Choroid plexus epithelial cell (primary cell): Measurements from ENCODE around the gene PRIM2.
A peak's percentile ranks its signal among the peaks of the same experiment; 100 is the strongest.
"Not testable (repeated sequence)": the region's sequence is repeated elsewhere in the genome, so short reads cannot be mapped to it uniquely, and the experiment has no call there.

ENCODE experiments used
- DNase-seq: peaks from one replicate; pipeline ENCODE4 v3.0.0-alpha.2; 2010; ENCODE audit warnings: low read depth
- H3K4me3 ChIP-seq: 2 replicates; pipeline ENCODE4 v1.5.1; 2011; ENCODE audit warnings: low read depth, mild to moderate bottlenecking, control low read depth, low read length, moderate library complexity
- TF ChIP-seq, protein P1 (sequence below): conservative IDR thresholded peaks from 2 replicates; pipeline ENCODE4 v1.5.1; 2011; ENCODE audit warnings: low read depth, mild to moderate bottlenecking, control low read depth, inconsistent platforms, low read length, moderate library complexity

The PRIM2 gene

DNA sequence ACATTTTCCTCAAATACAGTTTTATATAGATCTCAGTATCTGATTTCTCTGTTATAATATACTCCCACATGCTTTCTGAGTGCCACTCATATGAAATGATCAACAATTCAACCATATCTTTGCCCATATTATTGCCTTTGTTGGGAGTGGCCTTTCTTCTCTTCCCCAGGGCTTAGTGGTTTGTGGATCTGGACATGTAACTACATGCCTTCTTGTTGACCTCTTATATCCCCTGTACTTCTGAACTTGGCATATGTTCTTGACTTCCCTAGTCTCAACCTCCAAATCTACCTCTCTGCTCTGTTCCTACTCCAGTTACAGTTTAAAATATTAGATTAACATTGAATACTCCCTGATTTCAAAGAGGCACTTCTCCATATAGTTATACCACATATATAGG lies 34.3 kb upstream of the PRIM2 start:
- TF ChIP-seq, protein P1, sequence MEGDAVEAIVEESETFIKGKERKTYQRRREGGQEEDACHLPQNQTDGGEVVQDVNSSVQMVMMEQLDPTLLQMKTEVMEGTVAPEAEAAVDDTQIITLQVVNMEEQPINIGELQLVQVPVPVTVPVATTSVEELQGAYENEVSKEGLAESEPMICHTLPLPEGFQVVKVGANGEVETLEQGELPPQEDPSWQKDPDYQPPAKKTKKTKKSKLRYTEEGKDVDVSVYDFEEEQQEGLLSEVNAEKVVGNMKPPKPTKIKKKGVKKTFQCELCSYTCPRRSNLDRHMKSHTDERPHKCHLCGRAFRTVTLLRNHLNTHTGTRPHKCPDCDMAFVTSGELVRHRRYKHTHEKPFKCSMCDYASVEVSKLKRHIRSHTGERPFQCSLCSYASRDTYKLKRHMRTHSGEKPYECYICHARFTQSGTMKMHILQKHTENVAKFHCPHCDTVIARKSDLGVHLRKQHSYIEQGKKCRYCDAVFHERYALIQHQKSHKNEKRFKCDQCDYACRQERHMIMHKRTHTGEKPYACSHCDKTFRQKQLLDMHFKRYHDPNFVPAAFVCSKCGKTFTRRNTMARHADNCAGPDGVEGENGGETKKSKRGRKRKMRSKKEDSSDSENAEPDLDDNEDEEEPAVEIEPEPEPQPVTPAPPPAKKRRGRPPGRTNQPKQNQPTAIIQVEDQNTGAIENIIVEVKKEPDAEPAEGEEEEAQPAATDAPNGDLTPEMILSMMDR = no peak
- DNase-seq = peak; percentile 13
- no peak overlapping the region for H3K4me3 ChIP-seq

DNA sequence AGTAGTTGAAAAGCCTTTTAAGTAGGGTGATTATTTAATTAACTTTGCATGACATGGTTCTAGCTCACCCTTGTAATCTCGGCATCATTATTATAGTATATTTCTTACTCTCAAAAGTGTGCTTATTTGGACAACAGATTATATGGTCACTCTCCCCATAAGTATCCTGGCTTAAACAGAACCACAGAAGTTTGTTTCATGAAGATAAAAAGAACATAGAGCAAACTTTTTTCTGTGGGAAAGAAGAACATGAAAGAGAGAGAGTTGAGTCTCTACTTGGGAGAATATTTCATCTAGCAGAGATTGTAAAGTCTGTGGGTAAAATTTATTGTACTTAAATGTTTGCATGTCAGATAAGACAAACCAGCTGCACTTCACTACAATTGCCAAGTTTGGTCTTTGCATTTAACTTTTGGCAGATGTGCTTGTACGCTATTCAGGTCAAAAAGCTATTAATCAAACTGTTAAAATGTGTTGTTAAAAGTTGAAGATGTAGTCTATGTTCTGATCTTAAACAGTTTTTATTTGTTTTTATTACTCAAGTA lies 33.4 kb upstream of the PRIM2 start:
- H3K4me3 ChIP-seq = no peak overlapping the region
- DNase-seq = peak; percentile 13
- TF ChIP-seq, protein P1 = no peak

DNA sequence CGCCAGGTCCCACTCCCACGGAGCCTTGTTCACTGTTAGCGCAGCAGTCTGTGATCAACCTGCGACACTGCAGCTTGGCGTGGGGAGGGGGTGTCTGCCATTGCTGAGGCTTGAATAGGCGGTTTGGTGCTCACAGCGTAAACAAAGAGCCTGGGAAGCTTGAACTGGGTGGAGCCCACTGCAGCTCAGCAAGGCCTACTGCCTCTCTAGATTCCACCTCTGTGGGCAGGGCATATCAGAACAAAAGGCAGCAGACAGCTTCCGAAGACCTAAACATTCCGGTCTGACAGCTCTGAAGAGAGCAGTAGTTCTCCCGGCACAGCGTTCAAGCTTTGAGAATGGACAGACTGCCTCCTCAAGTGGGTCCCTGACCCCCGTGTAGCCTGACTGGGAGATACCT lies 29.3 kb upstream of the PRIM2 start:
- H3K4me3 ChIP-seq, DNase-seq: not testable (repeated sequence)

DNA sequence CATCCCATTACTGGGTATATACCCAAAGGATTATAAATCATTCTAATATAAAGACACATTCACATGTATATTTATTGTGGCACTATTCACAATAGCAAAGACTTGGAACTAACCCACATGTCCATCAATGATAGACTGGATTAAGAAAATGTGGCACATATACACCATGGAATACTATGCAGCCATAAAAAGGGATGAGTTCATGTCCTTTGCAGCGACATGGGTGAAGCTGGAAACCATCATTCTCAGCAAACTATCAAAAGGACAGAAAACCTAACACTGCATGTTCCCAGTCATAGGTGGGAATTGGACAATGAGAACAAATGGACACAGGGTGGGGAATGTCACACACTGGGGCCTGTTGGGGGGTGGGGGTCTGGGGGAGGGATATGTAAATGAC lies 24.0 kb upstream of the PRIM2 start:
- not testable (repeated sequence) for DNase-seq, H3K4me3 ChIP-seq

DNA sequence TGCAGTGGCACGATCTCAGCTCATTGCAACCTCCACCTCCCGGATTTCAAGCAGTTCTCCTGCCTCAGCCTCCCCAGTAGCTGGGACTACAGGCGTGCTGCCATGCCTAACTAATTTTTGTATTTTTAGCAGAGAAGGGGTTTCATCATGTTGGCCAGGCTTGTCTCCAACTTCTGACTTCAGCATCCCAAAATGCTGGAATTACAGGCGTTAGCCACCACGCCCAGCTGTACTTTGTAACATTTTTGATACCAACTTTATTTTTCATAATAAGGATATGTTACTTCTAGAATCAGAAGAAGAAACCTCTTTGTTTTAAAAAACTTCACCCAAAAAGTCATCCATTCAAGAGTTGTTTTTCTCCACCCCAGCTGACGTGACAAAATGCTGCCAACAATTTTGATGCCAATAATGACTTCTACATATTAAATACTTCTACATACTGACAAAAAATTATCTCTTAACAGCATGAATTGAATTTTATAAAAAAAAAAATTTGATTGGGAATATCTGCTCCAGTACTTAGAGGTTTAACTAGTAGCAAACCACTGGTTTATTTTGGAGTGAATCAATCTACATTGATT lies 22.5 kb upstream of the PRIM2 start:
- DNase-seq = no peak
- no peak overlapping the region for H3K4me3 ChIP-seq
- TF ChIP-seq, protein P1 = no peak

DNA sequence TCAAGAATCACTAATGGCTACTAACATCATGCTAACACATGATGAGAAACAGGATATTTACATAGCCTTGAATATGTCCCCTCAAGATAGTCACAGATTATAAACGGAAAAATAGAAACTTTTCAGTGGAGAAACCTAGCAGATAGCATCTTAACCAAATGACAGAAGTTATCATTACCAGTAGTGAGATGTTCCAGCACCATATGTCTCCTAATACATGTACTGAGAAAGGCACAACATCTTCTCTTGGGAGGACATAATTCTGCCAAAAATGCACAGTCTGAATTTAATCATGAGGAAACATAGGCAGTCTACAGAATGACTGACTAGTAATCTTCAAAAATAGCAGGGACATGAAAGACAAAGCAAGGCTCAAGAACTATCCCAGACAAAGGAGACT lies 19.9 kb upstream of the PRIM2 start:
- H3K4me3 ChIP-seq = no peak overlapping the region
- DNase-seq = no peak
- TF ChIP-seq, protein P1 = no peak

DNA sequence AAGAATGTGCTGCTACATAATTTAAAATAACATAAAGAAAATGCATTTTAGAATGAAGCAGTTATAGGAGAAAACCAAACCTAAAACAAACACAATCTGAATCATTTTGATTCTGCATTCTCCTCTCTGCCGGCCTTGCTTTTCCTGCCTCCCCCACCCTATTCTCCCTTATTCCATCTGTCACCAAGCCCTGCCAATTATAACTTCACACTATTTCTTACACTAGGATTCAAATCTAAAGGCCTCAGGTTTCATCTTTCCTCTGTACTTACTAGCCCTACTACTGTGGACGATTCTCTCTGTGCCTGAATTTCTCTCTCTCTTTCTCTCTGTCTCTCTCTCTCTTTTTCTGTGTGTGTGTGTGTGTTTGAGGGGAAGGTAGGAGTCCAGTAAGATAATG lies 18.7 kb upstream of the PRIM2 start:
- DNase-seq = no peak
- TF ChIP-seq, protein P1 = no peak
- no peak overlapping the region for H3K4me3 ChIP-seq

DNA sequence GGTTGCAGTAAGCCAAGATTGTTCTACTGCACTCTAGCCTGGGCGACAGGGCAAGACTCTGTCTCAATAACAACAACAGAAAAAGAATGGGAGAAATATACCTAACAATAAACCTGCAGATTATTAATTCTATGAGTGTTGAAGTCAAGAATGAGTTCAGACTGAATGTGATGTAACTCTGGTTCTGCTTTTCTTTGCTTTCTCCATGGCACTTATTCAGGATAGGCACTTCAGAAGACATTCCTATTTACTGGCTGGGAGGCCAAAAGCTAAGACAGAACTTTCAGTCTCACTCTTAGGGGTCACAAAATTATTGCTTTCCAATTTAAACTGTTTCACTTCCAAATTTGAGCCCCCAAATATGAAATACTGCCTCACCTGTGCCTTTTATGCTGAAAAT lies 15.7 kb upstream of the PRIM2 start:
- DNase-seq = no peak
- H3K4me3 ChIP-seq = no peak overlapping the region
- TF ChIP-seq, protein P1 = no peak
